H9 (cell line): ENCODE measurements around the gene KIF5A. TPM values are rescaled to one million over a fixed set of nuclear protein-coding genes. Genes with fewer than 3 reads are reported as not detected.

ENCODE experiments used
- DNase-seq: peaks from one replicate; pipeline ENCODE4 v3.0.0-alpha.2; 2017
- H2AFZ ChIP-seq: one replicate; pipeline ENCODE4 v1.6.1; 2013; ENCODE audit warnings: mild to moderate bottlenecking, low read length, control low read depth, moderate library complexity
- H2AK5ac ChIP-seq: 2 replicates; pipeline ENCODE4 v1.6.1; 2013; ENCODE audit warnings: low read length, control low read depth, mixed read lengths; ENCODE audit not compliant: insufficient read length
- H2BK120ac ChIP-seq: one replicate; pipeline ENCODE4 v1.6.1; 2013; ENCODE audit warnings: low read depth, mild to moderate bottlenecking, low read length, control low read depth, inconsistent platforms; ENCODE audit not compliant: poor library complexity, severe bottlenecking
- H2BK12ac ChIP-seq: 2 replicates; pipeline ENCODE4 v1.6.1; 2013; ENCODE audit warnings: low read length, control low read depth, mixed read lengths, low read depth; ENCODE audit not compliant: insufficient read length
- H2BK15ac ChIP-seq: 2 replicates; pipeline ENCODE4 v1.6.1; 2013; ENCODE audit warnings: low read depth, low read length, control low read depth
- H2BK20ac ChIP-seq: one replicate; pipeline ENCODE4 v1.6.1; 2013; ENCODE audit warnings: low read depth, mild to moderate bottlenecking, low read length, control low read depth, inconsistent platforms; ENCODE audit not compliant: poor library complexity, severe bottlenecking
- H2BK5ac ChIP-seq: 2 replicates; pipeline ENCODE4 v1.6.1; 2013; ENCODE audit warnings: low read length, control low read depth, mixed read lengths; ENCODE audit not compliant: insufficient read length
- H3K14ac ChIP-seq: 2 replicates; pipeline ENCODE4 v1.6.1; 2013; ENCODE audit warnings: low read length, control low read depth; ENCODE audit not compliant: insufficient read depth
- H3K18ac ChIP-seq: 2 replicates; pipeline ENCODE4 v1.6.1; 2013; ENCODE audit warnings: low read depth, mild to moderate bottlenecking, mixed read lengths, low read length, control low read depth; ENCODE audit not compliant: insufficient read length
- H3K23ac ChIP-seq: 2 replicates; pipeline ENCODE4 v1.6.1; 2013; ENCODE audit warnings: low read length, control low read depth, mixed read lengths, low read depth; ENCODE audit not compliant: insufficient read length
- H3K23me2 ChIP-seq: 2 replicates; pipeline ENCODE4 v1.6.1; 2013; ENCODE audit warnings: low read depth, mild to moderate bottlenecking, mixed read lengths, low read length, control low read depth; ENCODE audit not compliant: insufficient read length, poor library complexity, severe bottlenecking
- H3K27ac ChIP-seq: 2 replicates; pipeline ENCODE4 v1.5.1; 2013; ENCODE audit warnings: low read length, control low read depth, mixed read lengths, low read depth; ENCODE audit not compliant: insufficient read length
- H3K27me3 ChIP-seq: 2 replicates; pipeline ENCODE4 v1.6.1; 2013; ENCODE audit warnings: low read length, control low read depth, inconsistent platforms; ENCODE audit not compliant: insufficient read depth
- H3K4ac ChIP-seq: 2 replicates; pipeline ENCODE4 v1.6.1; 2013; ENCODE audit warnings: low read depth, mild to moderate bottlenecking, control low read depth, inconsistent platforms, low read length, moderate library complexity
- H3K4me1 ChIP-seq: 2 replicates; pipeline ENCODE4 v1.6.1; 2013; ENCODE audit warnings: low read length, control low read depth, inconsistent platforms; ENCODE audit not compliant: insufficient read depth
- H3K4me2 ChIP-seq: 2 replicates; pipeline ENCODE4 v1.6.1; 2013; ENCODE audit warnings: low read length, control low read depth, mixed read lengths; ENCODE audit not compliant: insufficient read length, insufficient read depth
- H3K56ac ChIP-seq: 2 replicates; pipeline ENCODE4 v1.6.1; 2013; ENCODE audit warnings: low read depth, mild to moderate bottlenecking, mixed read lengths, low read length, control low read depth; ENCODE audit not compliant: insufficient read length
- H3K79me1 ChIP-seq: 2 replicates; pipeline ENCODE4 v1.6.1; 2013; ENCODE audit warnings: low read depth, mild to moderate bottlenecking, moderate library complexity, low read length, control low read depth, inconsistent platforms; ENCODE audit not compliant: insufficient read depth, poor library complexity, severe bottlenecking
- H3K79me2 ChIP-seq: 2 replicates; pipeline ENCODE4 v1.6.1; 2013; ENCODE audit warnings: low read length, control low read depth, inconsistent platforms; ENCODE audit not compliant: insufficient read depth
- H3K9ac ChIP-seq: 2 replicates; pipeline ENCODE4 v1.6.1; 2013; ENCODE audit warnings: low read length, control low read depth, mixed read lengths; ENCODE audit not compliant: insufficient read length; ENCODE audit errors: extremely low read depth
- H3K9me3 ChIP-seq: one replicate; pipeline ENCODE4 v1.6.1; 2013; ENCODE audit warnings: low read depth, low read length, inconsistent platforms; ENCODE audit not compliant: control insufficient read depth
- H3T11ph ChIP-seq: one replicate; pipeline ENCODE4 v1.6.1; 2013; ENCODE audit warnings: mild to moderate bottlenecking, low read length, control low read depth, inconsistent platforms
- H4K20me1 ChIP-seq: one replicate; pipeline ENCODE4 v1.6.1; 2013; ENCODE audit not compliant: control insufficient read depth, insufficient read length, insufficient read depth
- H4K5ac ChIP-seq: 2 replicates; pipeline ENCODE4 v1.6.1; 2013; ENCODE audit warnings: low read depth, mild to moderate bottlenecking, mixed read lengths, low read length, control low read depth; ENCODE audit not compliant: insufficient read length
- H4K8ac ChIP-seq: replicated peaks from 2 replicates; pipeline ENCODE4 v1.6.1; 2013; ENCODE audit warnings: low read length, control low read depth, mixed read lengths, low read depth; ENCODE audit not compliant: insufficient read length
- H4K91ac ChIP-seq: 2 replicates; pipeline ENCODE4 v1.6.1; 2013; ENCODE audit warnings: low read depth, mild to moderate bottlenecking, moderate library complexity, mixed read lengths, low read length, control low read depth; ENCODE audit not compliant: insufficient read length
- H3K27ac Mint-ChIP-seq, 3 experiments: 2 replicates in 2 of 3; 3 replicates in 1 of 3; pipeline ENCODE4 v1.8.0; 2020 to 2021; ENCODE audit warnings: mixed read lengths in 3 of 3, mild to moderate bottlenecking in 1 of 3, moderate library complexity in 1 of 3
- H3K27me3 Mint-ChIP-seq: 2 replicates; pipeline ENCODE4 v1.8.0; 2021; ENCODE audit warnings: low read depth, mild to moderate bottlenecking, moderate library complexity, mixed read lengths
- H3K36me3 Mint-ChIP-seq, 3 experiments: 2 replicates in 2 of 3; 3 replicates in 1 of 3; pipeline ENCODE4 v1.8.0; 2020 to 2021; ENCODE audit warnings: low read depth in 3 of 3, mixed read lengths in 3 of 3; ENCODE audit not compliant: insufficient read depth in 1 of 3
- H3K4me1 Mint-ChIP-seq, 2 experiments: 2 replicates each; pipeline ENCODE4 v1.8.0; 2020; ENCODE audit warnings: mixed read lengths in 2 of 2
- H3K4me3 Mint-ChIP-seq, 2 experiments: 2 replicates in 1 of 2; 3 replicates in 1 of 2; pipeline ENCODE4 v1.8.0; 2020 to 2021; ENCODE audit warnings: mild to moderate bottlenecking in 2 of 2, mixed read lengths in 2 of 2, moderate library complexity in 1 of 2
- H3K9me3 Mint-ChIP-seq, 2 experiments: 2 replicates in 1 of 2; 3 replicates in 1 of 2; pipeline ENCODE4 v1.8.0; 2020; ENCODE audit warnings: mild to moderate bottlenecking in 2 of 2, mixed read lengths in 2 of 2, moderate library complexity in 1 of 2
- WGBS: extraction: QIAGEN DNeasy Blood & Tissue Kit; methylation state at CpG from one replicate; pipeline ENCODE4 v1.1.7; 2013; ENCODE audit warnings: missing lambda C conversion rate, low lambda C conversion rate, mixed read lengths; ENCODE audit not compliant: insufficient read length; ENCODE audit errors: extremely low coverage; 5-methylcytosine and 5-hydroxymethylcytosine counted together
- total RNA-seq: library from RNA; stranded (reverse); gene quantifications from 2 replicates; pipeline ENCODE4 v1.2.1, GENCODE V29; 2021
- TF ChIP-seq, protein P1 (sequence below): fragments of 200-600 bp; sonication (generic); conservative IDR thresholded peaks from 3 replicates; pipeline ENCODE4 v1.8.0; 2021; ENCODE audit warnings: antibody characterized with exemption, mild to moderate bottlenecking

The KIF5A gene
- total RNA-seq, 1 experiment from 2014 or later = 18.5 TPM

DNA sequence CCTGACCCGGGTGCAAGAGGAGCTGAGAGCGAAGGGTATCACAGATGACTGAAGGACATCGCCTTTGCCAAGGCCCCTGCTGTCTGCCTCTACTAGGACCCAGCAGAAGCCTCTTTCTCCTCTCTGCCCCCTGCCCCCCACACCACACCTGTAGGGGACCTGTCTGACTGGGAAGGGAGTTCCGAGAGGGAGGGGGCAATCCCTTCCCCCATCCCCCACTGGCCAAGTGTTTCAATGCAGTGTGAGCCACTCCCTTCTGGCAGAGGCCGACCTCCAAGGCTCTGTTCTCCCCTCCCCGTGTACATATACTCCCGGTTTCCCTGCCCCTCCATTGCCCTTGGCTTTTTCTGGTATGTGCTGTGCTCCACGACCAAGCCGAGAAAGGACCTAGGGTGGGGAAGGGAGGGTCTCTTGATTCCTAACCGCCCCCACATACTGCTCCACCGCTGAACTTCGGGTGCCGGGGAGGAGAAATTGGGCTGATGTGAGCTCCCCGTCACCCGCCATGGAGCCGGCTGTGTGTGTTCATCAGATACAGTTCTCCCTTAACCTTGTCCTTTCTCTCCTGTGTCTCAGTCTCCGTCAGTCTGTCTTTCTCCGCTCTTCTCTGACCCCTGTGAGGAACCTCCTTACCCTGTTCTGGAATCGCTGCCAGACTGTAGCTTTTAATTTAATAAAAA lies 59.4 kb downstream of the KIF5A start:
- no peak overlapping the region for H4K91ac ChIP-seq
- H3K27me3 Mint-ChIP-seq = peaks cover 15% of the 10 kb centered on the region
- peak overlapping the region; percentile 75 to 76 for H3K4me3 Mint-ChIP-seq
- TF ChIP-seq, protein P1, sequence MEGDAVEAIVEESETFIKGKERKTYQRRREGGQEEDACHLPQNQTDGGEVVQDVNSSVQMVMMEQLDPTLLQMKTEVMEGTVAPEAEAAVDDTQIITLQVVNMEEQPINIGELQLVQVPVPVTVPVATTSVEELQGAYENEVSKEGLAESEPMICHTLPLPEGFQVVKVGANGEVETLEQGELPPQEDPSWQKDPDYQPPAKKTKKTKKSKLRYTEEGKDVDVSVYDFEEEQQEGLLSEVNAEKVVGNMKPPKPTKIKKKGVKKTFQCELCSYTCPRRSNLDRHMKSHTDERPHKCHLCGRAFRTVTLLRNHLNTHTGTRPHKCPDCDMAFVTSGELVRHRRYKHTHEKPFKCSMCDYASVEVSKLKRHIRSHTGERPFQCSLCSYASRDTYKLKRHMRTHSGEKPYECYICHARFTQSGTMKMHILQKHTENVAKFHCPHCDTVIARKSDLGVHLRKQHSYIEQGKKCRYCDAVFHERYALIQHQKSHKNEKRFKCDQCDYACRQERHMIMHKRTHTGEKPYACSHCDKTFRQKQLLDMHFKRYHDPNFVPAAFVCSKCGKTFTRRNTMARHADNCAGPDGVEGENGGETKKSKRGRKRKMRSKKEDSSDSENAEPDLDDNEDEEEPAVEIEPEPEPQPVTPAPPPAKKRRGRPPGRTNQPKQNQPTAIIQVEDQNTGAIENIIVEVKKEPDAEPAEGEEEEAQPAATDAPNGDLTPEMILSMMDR = no peak
- peaks cover 31% of the 10 kb centered on the region for H3K23me2 ChIP-seq
- H3K4me2 ChIP-seq = peak overlapping the region; percentile 89
- H3K27ac ChIP-seq = no peak overlapping the region
- H2BK5ac ChIP-seq = no peak overlapping the region
- H3K36me3 Mint-ChIP-seq = peaks cover 10 to 24% (median 23%) of the 10 kb centered on the region in 3 experiments
- H3T11ph ChIP-seq = no peak overlapping the region
- H3K18ac ChIP-seq = no peak overlapping the region
- WGBS = no CpG with 5 or more reads among the region's 19 CpGs
- H3K9me3 Mint-ChIP-seq = no peaks in the 10 kb centered on the region; a peak in 1 of 5 replicates
- H3K9me3 ChIP-seq = no peaks in the 10 kb centered on the region
- H3K9ac ChIP-seq = no peak overlapping the region
- no peak overlapping the region for H2BK12ac ChIP-seq
- H3K79me2 ChIP-seq = no peaks in the 10 kb centered on the region
- H2BK15ac ChIP-seq = no peak overlapping the region
- H3K27me3 ChIP-seq = peaks cover 2% of the 10 kb centered on the region; the same call in 1 of the 2 replicates
- no peak overlapping the region for H2BK120ac ChIP-seq
- no peak overlapping the region for H3K27ac Mint-ChIP-seq
- no peak overlapping the region for H3K23ac ChIP-seq
- H2AFZ ChIP-seq = no peak overlapping the region
- DNase-seq = peak; percentile 71
- H3K4me1 Mint-ChIP-seq = peaks cover 36 to 39% of the 10 kb centered on the region in 2 experiments
- H3K14ac ChIP-seq = no peak overlapping the region
- no peaks in the 10 kb centered on the region for H4K20me1 ChIP-seq
- no peaks in the 10 kb centered on the region; the same call in 1 of the 2 replicates for H3K4me1 ChIP-seq
- no peak overlapping the region for H2AK5ac ChIP-seq
- no peaks in the 10 kb centered on the region for H3K79me1 ChIP-seq
- H4K5ac ChIP-seq = no peak overlapping the region
- no peak overlapping the region for H3K56ac ChIP-seq
- H3K4ac ChIP-seq = no peak overlapping the region
- no peak overlapping the region for H4K8ac ChIP-seq
- no peak overlapping the region for H2BK20ac ChIP-seq
